HepG2 (cell line): ENCODE data around the gene BCL2L2. TPM values are rescaled to one million over a fixed set of nuclear protein-coding genes. Genes with fewer than 3 reads are reported as not detected.
A peak's percentile ranks its signal among the peaks of the same experiment; 100 is the strongest.

Source experiments
- ARNT ChIP-seq: fragments of 450-650 bp; IDR thresholded peaks from 2 replicates; pipeline ENCODE4 v1.6.1; 2017
- GLI4 ChIP-seq: sonication (generic); formaldehyde crosslinking; IDR thresholded peaks from 2 replicates; pipeline ENCODE4 v1.5.1; 2020; ENCODE audit warnings: missing genetic modification reagents, mild to moderate bottlenecking, moderate library complexity, borderline replicate concordance
- MXD4 ChIP-seq: IDR thresholded peaks from 2 replicates; pipeline ENCODE4 v1.6.1; 2016; ENCODE audit warnings: mild to moderate bottlenecking, missing biosample characterization, missing genetic modification reagents
- SMYD3 ChIP-seq: sonication (generic); formaldehyde crosslinking; IDR thresholded peaks from 2 replicates; pipeline ENCODE4 v1.8.1; 2023; ENCODE audit warnings: mild to moderate bottlenecking, missing genetic modification reagents
- SP2 ChIP-seq: sonication (generic); formaldehyde crosslinking; IDR thresholded peaks from 2 replicates; pipeline ENCODE4 v1.5.1; 2020; ENCODE audit warnings: mild to moderate bottlenecking, missing genetic modification reagents
- ZNF678 ChIP-seq: sonication (generic); formaldehyde crosslinking; IDR thresholded peaks from 2 replicates; pipeline ENCODE4 v1.4.0; 2020; ENCODE audit warnings: mild to moderate bottlenecking, missing genetic modification reagents
- polyA plus RNA-seq, 8 experiments: library from polyadenylated mRNA; depleted of rRNA in 3 of 8; stranded (reverse) in 7 of 8; unstranded in 1 of 8; fragments of >200 nt; fragmentation: Illumina TruSeq in 4 of 8; extraction: Trizol in 4 of 8; gene quantifications; 2 replicates each; pipeline versions ENCODE4 v1.2.1 to v1.2.3, GENCODE V29; 2011 to 2016; ENCODE audit warnings: low read depth in 4 of 8, missing spikeins in 1 of 8, mixed read lengths in 1 of 8; ENCODE audit not compliant: insufficient read depth in 1 of 8
- total RNA-seq, 5 experiments: library from RNA; depleted of rRNA; stranded (reverse); fragments of >200 nt; fragmentation: Illumina TruSeq; extraction: Trizol; gene quantifications; 2 replicates each; pipeline ENCODE4 v1.2.3, GENCODE V29; 2016; ENCODE audit warnings: low read depth in 1 of 5
- TF ChIP-seq, protein P1 (sequence below), 2 experiments: sonication (generic) in 1 of 2; formaldehyde crosslinking in 1 of 2; IDR thresholded peaks; 2 replicates each; pipeline versions ENCODE4 v1.4.0 to v1.6.1; 2016 to 2020; ENCODE audit warnings: borderline replicate concordance in 1 of 2, low read depth in 1 of 2, mild to moderate bottlenecking in 1 of 2, missing genetic modification reagents in 1 of 2
- TF ChIP-seq, protein P2 (sequence below): sonication (generic); formaldehyde crosslinking; IDR thresholded peaks from 2 replicates; pipeline ENCODE4 v1.5.0; 2020; ENCODE audit warnings: missing genetic modification reagents
- TF ChIP-seq, protein P3 (sequence below): sonication (generic); formaldehyde crosslinking; IDR thresholded peaks from 2 replicates; pipeline ENCODE4 v1.4.0; 2020; ENCODE audit warnings: mild to moderate bottlenecking, missing genetic modification reagents, borderline replicate concordance
- TF ChIP-seq, protein P4 (sequence below): sonication (generic); formaldehyde crosslinking; IDR thresholded peaks from 2 replicates; pipeline ENCODE4 v1.4.0; 2020; ENCODE audit warnings: mild to moderate bottlenecking, low read depth, missing genetic modification reagents
- TF ChIP-seq, protein P5 (sequence below): sonication (generic); formaldehyde crosslinking; IDR thresholded peaks from 2 replicates; pipeline ENCODE4 v1.4.0; 2020; ENCODE audit warnings: missing genetic modification reagents, borderline replicate concordance

BCL2L2 gene
- total and polyA plus RNA-seq, 2 of the 13 experiments (the other 11 are each of a cell fraction or from before 2014, with no cell fraction given) = 28.1 to 49.8 TPM

DNA sequence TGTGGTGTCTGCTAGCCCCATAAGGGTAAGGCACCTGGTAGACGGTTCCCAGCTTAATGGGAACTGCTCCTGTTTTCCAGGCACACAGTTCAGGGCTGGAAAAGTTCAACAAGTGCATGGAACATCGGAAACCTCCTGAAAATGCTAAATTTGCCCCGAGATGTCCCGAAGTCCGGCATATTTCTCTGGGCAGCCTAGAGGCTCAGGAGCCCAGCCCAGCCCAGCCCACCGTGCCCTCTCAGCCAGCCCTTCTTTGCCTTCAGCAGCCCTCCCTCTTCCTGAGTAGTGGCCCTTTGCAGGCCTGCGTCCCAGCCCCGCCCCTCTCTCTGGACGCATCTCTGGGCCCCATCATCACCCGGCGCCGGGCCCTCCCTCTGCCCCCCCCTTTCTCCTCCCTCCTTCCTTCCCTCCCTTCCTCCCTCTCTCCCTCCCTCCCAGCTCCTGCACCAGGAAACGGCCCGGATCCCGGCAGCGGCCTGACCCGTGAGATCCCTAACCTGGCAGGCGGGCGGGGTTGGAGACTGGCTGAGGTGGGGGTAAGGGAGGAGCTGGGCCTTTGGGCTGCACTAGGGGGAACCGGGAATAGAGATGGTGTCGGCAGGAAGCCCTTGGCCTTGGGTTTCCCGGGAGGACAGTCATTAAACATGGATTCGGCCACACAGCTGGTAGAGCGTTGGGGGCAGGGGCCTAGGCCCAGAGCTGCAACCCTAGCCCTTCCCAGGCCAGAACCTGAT lies at the start of gene BCL2L2 (continued):
- TF ChIP-seq, protein P1, sequence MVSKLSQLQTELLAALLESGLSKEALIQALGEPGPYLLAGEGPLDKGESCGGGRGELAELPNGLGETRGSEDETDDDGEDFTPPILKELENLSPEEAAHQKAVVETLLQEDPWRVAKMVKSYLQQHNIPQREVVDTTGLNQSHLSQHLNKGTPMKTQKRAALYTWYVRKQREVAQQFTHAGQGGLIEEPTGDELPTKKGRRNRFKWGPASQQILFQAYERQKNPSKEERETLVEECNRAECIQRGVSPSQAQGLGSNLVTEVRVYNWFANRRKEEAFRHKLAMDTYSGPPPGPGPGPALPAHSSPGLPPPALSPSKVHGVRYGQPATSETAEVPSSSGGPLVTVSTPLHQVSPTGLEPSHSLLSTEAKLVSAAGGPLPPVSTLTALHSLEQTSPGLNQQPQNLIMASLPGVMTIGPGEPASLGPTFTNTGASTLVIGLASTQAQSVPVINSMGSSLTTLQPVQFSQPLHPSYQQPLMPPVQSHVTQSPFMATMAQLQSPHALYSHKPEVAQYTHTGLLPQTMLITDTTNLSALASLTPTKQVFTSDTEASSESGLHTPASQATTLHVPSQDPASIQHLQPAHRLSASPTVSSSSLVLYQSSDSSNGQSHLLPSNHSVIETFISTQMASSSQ (IDR thresholded peaks at IDR 0.05; ENCODE audit: low read depth) = peak; percentile 69
- TF ChIP-seq, protein P1 (CRISPR knock-in tag; IDR thresholded peaks at IDR 0.05; ENCODE audit: borderline replicate concordance) = peak; percentile 85; the same call in 1 of the 2 replicates
- TF ChIP-seq SMYD3 (CRISPR knock-in tag) (peak; percentile 94), ARNT (no peak), ZNF678 (CRISPR knock-in tag) (no peak), MXD4 (peak; percentile 85), SP2 (CRISPR knock-in tag) (no peak), GLI4 (CRISPR knock-in tag) (peak; percentile 99)
- TF ChIP-seq, protein P2, sequence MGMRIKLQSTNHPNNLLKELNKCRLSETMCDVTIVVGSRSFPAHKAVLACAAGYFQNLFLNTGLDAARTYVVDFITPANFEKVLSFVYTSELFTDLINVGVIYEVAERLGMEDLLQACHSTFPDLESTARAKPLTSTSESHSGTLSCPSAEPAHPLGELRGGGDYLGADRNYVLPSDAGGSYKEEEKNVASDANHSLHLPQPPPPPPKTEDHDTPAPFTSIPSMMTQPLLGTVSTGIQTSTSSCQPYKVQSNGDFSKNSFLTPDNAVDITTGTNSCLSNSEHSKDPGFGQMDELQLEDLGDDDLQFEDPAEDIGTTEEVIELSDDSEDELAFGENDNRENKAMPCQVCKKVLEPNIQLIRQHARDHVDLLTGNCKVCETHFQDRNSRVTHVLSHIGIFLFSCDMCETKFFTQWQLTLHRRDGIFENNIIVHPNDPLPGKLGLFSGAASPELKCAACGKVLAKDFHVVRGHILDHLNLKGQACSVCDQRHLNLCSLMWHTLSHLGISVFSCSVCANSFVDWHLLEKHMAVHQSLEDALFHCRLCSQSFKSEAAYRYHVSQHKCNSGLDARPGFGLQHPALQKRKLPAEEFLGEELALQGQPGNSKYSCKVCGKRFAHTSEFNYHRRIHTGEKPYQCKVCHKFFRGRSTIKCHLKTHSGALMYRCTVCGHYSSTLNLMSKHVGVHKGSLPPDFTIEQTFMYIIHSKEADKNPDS (CRISPR knock-in tag) = no peak
- TF ChIP-seq, protein P3, sequence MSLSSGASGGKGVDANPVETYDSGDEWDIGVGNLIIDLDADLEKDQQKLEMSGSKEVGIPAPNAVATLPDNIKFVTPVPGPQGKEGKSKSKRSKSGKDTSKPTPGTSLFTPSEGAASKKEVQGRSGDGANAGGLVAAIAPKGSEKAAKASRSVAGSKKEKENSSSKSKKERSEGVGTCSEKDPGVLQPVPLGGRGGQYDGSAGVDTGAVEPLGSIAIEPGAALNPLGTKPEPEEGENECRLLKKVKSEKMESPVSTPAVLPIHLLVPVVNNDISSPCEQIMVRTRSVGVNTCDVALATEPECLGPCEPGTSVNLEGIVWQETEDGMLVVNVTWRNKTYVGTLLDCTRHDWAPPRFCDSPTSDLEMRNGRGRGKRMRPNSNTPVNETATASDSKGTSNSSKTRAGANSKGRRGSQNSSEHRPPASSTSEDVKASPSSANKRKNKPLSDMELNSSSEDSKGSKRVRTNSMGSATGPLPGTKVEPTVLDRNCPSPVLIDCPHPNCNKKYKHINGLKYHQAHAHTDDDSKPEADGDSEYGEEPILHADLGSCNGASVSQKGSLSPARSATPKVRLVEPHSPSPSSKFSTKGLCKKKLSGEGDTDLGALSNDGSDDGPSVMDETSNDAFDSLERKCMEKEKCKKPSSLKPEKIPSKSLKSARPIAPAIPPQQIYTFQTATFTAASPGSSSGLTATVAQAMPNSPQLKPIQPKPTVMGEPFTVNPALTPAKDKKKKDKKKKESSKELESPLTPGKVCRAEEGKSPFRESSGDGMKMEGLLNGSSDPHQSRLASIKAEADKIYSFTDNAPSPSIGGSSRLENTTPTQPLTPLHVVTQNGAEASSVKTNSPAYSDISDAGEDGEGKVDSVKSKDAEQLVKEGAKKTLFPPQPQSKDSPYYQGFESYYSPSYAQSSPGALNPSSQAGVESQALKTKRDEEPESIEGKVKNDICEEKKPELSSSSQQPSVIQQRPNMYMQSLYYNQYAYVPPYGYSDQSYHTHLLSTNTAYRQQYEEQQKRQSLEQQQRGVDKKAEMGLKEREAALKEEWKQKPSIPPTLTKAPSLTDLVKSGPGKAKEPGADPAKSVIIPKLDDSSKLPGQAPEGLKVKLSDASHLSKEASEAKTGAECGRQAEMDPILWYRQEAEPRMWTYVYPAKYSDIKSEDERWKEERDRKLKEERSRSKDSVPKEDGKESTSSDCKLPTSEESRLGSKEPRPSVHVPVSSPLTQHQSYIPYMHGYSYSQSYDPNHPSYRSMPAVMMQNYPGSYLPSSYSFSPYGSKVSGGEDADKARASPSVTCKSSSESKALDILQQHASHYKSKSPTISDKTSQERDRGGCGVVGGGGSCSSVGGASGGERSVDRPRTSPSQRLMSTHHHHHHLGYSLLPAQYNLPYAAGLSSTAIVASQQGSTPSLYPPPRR (CRISPR knock-in tag) = peak; percentile 88
- TF ChIP-seq, protein P4, sequence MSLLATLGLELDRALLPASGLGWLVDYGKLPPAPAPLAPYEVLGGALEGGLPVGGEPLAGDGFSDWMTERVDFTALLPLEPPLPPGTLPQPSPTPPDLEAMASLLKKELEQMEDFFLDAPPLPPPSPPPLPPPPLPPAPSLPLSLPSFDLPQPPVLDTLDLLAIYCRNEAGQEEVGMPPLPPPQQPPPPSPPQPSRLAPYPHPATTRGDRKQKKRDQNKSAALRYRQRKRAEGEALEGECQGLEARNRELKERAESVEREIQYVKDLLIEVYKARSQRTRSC (CRISPR knock-in tag) = no peak
- TF ChIP-seq, protein P5, sequence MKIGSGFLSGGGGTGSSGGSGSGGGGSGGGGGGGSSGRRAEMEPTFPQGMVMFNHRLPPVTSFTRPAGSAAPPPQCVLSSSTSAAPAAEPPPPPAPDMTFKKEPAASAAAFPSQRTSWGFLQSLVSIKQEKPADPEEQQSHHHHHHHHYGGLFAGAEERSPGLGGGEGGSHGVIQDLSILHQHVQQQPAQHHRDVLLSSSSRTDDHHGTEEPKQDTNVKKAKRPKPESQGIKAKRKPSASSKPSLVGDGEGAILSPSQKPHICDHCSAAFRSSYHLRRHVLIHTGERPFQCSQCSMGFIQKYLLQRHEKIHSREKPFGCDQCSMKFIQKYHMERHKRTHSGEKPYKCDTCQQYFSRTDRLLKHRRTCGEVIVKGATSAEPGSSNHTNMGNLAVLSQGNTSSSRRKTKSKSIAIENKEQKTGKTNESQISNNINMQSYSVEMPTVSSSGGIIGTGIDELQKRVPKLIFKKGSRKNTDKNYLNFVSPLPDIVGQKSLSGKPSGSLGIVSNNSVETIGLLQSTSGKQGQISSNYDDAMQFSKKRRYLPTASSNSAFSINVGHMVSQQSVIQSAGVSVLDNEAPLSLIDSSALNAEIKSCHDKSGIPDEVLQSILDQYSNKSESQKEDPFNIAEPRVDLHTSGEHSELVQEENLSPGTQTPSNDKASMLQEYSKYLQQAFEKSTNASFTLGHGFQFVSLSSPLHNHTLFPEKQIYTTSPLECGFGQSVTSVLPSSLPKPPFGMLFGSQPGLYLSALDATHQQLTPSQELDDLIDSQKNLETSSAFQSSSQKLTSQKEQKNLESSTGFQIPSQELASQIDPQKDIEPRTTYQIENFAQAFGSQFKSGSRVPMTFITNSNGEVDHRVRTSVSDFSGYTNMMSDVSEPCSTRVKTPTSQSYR = peak; percentile 77
